Fibroblast of lung (primary cell): Measurements from ENCODE around the gene SAMD7. TPM values are rescaled to one million over a fixed set of nuclear protein-coding genes. Genes with fewer than 3 reads are reported as not detected.

Source experiments
- DNase-seq, 2 donors: peaks; one replicate each; pipeline versions ENCODE4 v3.0.0 to v3.0.0-alpha.2; 2010; ENCODE audit warnings: low read depth in 2 of 2
- H2AFZ ChIP-seq: 2 replicates; pipeline ENCODE4 v1.5.1; 2012; ENCODE audit warnings: low read length, control low read depth, inconsistent platforms
- H3K27ac ChIP-seq: 2 replicates; pipeline ENCODE4 v1.5.1; 2011; ENCODE audit warnings: low read length, control low read depth; ENCODE audit not compliant: insufficient read depth
- H3K27me3 ChIP-seq: 2 replicates; pipeline ENCODE4 v1.5.1; 2011; ENCODE audit warnings: mild to moderate bottlenecking, low read length; ENCODE audit not compliant: control insufficient read depth, insufficient read depth
- H3K36me3 ChIP-seq: 2 replicates; pipeline ENCODE4 v1.5.1; 2011; ENCODE audit warnings: low read length; ENCODE audit not compliant: control insufficient read depth, insufficient read depth
- H3K4me1 ChIP-seq: 2 replicates; pipeline ENCODE4 v1.5.1; 2011; ENCODE audit warnings: low read length; ENCODE audit not compliant: control insufficient read depth, insufficient read depth; ENCODE audit errors: extremely low read depth
- H3K4me2 ChIP-seq: 2 replicates; pipeline ENCODE4 v1.5.1; 2011; ENCODE audit warnings: low read length, control low read depth; ENCODE audit not compliant: insufficient read depth; ENCODE audit errors: extremely low read depth
- H3K4me3 ChIP-seq, 4 experiments: fragments of 200-600 bp in 1 of 4; sonication (generic) in 1 of 4; replicated peaks in 1 of 4; 2 replicates each; pipeline ENCODE4 v1.5.1; 2011 to 2016; ENCODE audit warnings: low read length in 4 of 4, low read depth in 3 of 4, mild to moderate bottlenecking in 3 of 4, control low read depth in 2 of 4, inconsistent platforms in 1 of 4, mixed read lengths in 1 of 4; ENCODE audit not compliant: insufficient read depth in 1 of 4; ENCODE audit errors: control extremely low read depth in 1 of 4
- H3K79me2 ChIP-seq: 2 replicates; pipeline ENCODE4 v1.5.1; 2012; ENCODE audit warnings: mild to moderate bottlenecking, low read length, inconsistent platforms; ENCODE audit not compliant: control insufficient read depth, insufficient read depth
- H3K9ac ChIP-seq: 2 replicates; pipeline ENCODE4 v1.5.1; 2011; ENCODE audit warnings: mild to moderate bottlenecking, low read length, control low read depth; ENCODE audit not compliant: insufficient read depth
- H3K9me3 ChIP-seq: 2 replicates; pipeline ENCODE4 v1.5.1; 2012; ENCODE audit warnings: low read depth, low read length; ENCODE audit not compliant: control insufficient read depth, insufficient read depth
- H4K20me1 ChIP-seq: 2 replicates; pipeline ENCODE4 v1.5.1; 2011; ENCODE audit warnings: low read length; ENCODE audit not compliant: control insufficient read depth, insufficient read depth; ENCODE audit errors: extremely low read depth
- CTCF ChIP-seq, 2 donors: IDR thresholded peaks in 1 of 2; conservative IDR thresholded peaks in 1 of 2; 1 replicate in 1 of 2; 2 replicates in 1 of 2; pipeline ENCODE4 v1.5.1; 2011 to 2012; ENCODE audit warnings: low read length in 2 of 2, control low read depth in 1 of 2, inconsistent platforms in 1 of 2, low read depth in 1 of 2, mild to moderate bottlenecking in 1 of 2
- EZH2 ChIP-seq: IDR thresholded peaks from 2 replicates; pipeline ENCODE4 v1.5.1; 2012; ENCODE audit warnings: low read length, control low read depth, mild to moderate bottlenecking; ENCODE audit errors: missing control alignments
- polyA plus RNA-seq, 2 donors: library from polyadenylated mRNA; depleted of rRNA in 1 of 2; stranded (reverse) in 1 of 2; unstranded in 1 of 2; fragments of >200 nt; gene quantifications; 2 replicates each; pipeline ENCODE4 v1.2.1, GENCODE V29; 2011 to 2012; ENCODE audit warnings: missing spikeins in 1 of 2
- total RNA-seq: library from RNA; depleted of rRNA; stranded (reverse); fragments of >200 nt; gene quantifications from 2 replicates; pipeline ENCODE4 v1.2.1, GENCODE V29; 2014

The SAMD7 gene
- total and polyA plus RNA-seq, 2 donors (not counting 1 experiment from before 2014, with no cell fraction given) = not detected

GRCh38 chr3:169946336-169946735 is 35.0 kb downstream of the SAMD7 start:
- H3K4me3 ChIP-seq = no peak overlapping the region
- H3K36me3 ChIP-seq = no peaks in the 10 kb centered on the region
- H3K27ac ChIP-seq = no peak overlapping the region
- no peak overlapping the region for H2AFZ ChIP-seq
- peaks cover 8% of the 10 kb centered on the region for H3K27me3 ChIP-seq
- H4K20me1 ChIP-seq = no peaks in the 10 kb centered on the region
- DNase-seq = no peak
- no peaks in the 10 kb centered on the region for H3K4me1 ChIP-seq
- H3K9me3 ChIP-seq = no peaks in the 10 kb centered on the region
- H3K79me2 ChIP-seq = no peaks in the 10 kb centered on the region
- H3K9ac ChIP-seq = no peak overlapping the region
- no peak for TF ChIP-seq CTCF (conservative IDR thresholded peaks at IDR 0.05 in 1 of 2, IDR thresholded peaks at IDR 0.05 in 1 of 2; ENCODE audit: low read depth in 1 of 2, low read length in 2 of 2)
- no peak for TF ChIP-seq EZH2
- H3K4me2 ChIP-seq = no peak overlapping the region

- Histone ChIP-seq H3K27ac (no peak overlapping the region), H2AFZ (no peak overlapping the region), H3K4me1 (no peaks in the 10 kb centered on the region), H3K9me3 (no peaks in the 10 kb centered on the region), H3K79me2 (no peaks in the 10 kb centered on the region), H3K4me2 (no peak overlapping the region), H3K36me3 (no peaks in the 10 kb centered on the region), H3K9ac (no peak overlapping the region), H4K20me1 (no peaks in the 10 kb centered on the region), H3K4me3 (no peak overlapping the region), H3K27me3 (peaks cover 8% of the 10 kb centered on the region)
- no peak for DNase-seq
- TF ChIP-seq EZH2 (no peak), CTCF (conservative IDR thresholded peaks at IDR 0.05 in 1 of 2, IDR thresholded peaks at IDR 0.05 in 1 of 2; ENCODE audit: low read depth in 1 of 2, low read length in 2 of 2) (no peak)
These were observed 37.4 kb downstream of the SAMD7 start for GRCh38 chr3:169948559-169949448.

- DNase-seq = no peak
- H3K4me1 ChIP-seq = no peaks in the 10 kb centered on the region
- peaks cover 3% of the 10 kb centered on the region for H3K27me3 ChIP-seq
- H3K9me3 ChIP-seq = no peaks in the 10 kb centered on the region
- H3K4me2 ChIP-seq = no peak overlapping the region
- H4K20me1 ChIP-seq = no peaks in the 10 kb centered on the region
- H3K36me3 ChIP-seq = no peaks in the 10 kb centered on the region
- H2AFZ ChIP-seq = no peak overlapping the region
- no peak overlapping the region for H3K9ac ChIP-seq
- H3K27ac ChIP-seq = no peak overlapping the region
- H3K4me3 ChIP-seq = no peak overlapping the region
- TF ChIP-seq CTCF (conservative IDR thresholded peaks at IDR 0.05 in 1 of 2, IDR thresholded peaks at IDR 0.05 in 1 of 2; ENCODE audit: low read depth in 1 of 2, low read length in 2 of 2) (no peak), EZH2 (no peak)
- no peaks in the 10 kb centered on the region for H3K79me2 ChIP-seq
These were observed 40.7 kb downstream of the SAMD7 start for GRCh38 chr3:169952045-169952444.
